H1 (cell line): ENCODE results near the gene SYCE1L. TPM values are rescaled to one million over a fixed set of nuclear protein-coding genes. Genes with fewer than 3 reads are reported as not detected.
A peak's percentile ranks its signal among the peaks of the same experiment; 100 is the strongest.

Source experiments
- CTCF ChIA-PET: fragments of 300-600 bp; sonication (Branson Sonifier 250); formaldehyde crosslinking; loops from one replicate; lab custom pipeline; 2021; ENCODE audit not compliant: partially characterized antibody; lab: Charles Lee
- POLR2A ChIA-PET: fragments of 300-600 bp; sonication (Branson Sonifier 250); formaldehyde crosslinking; loops from one replicate; lab custom pipeline; 2021; ENCODE audit warnings: inconsistent platforms; ENCODE audit not compliant: partially characterized antibody; lab: Charles Lee
- DNase-seq, 2 experiments: peaks; one replicate each; pipeline versions ENCODE4 v3.0.0 to v3.0.0-alpha.2; 2010 to 2022; ENCODE audit warnings: low spot score in 2 of 2, low read depth in 1 of 2, mixed read lengths in 1 of 2
- FAIRE-seq: peaks from 2 replicates; lab custom pipeline; 2011; peaks lifted over from hg19 to GRCh38; lab: Jason Lieb, UNC
- H2AFZ ChIP-seq: 2 replicates; pipeline ENCODE4 v1.8.1; 2012; ENCODE audit warnings: low read length, inconsistent platforms
- H2AK5ac ChIP-seq: 2 replicates; pipeline ENCODE4 v1.6.1; 2013; ENCODE audit warnings: low read depth, low read length
- H2BK120ac ChIP-seq: replicated peaks from 2 replicates; pipeline ENCODE3; 2013; ENCODE audit warnings: low read depth, low read length, inconsistent platforms
- H2BK12ac ChIP-seq: 2 replicates; pipeline ENCODE4 v1.6.1; 2013; ENCODE audit warnings: low read depth, low read length
- H2BK15ac ChIP-seq: 2 replicates; pipeline ENCODE4 v1.6.1; 2013; ENCODE audit warnings: low read length
- H2BK20ac ChIP-seq: 2 replicates; pipeline ENCODE4 v1.6.1; 2013; ENCODE audit warnings: low read length
- H2BK5ac ChIP-seq: 2 replicates; pipeline ENCODE4 v1.6.1; 2013; ENCODE audit warnings: low read depth, low read length
- H3K14ac ChIP-seq: 2 replicates; pipeline ENCODE4 v1.6.1; 2013; ENCODE audit warnings: inconsistent platforms; ENCODE audit not compliant: insufficient read length
- H3K18ac ChIP-seq: 2 replicates; pipeline ENCODE4 v1.6.1; 2013; ENCODE audit warnings: low read length; ENCODE audit errors: extremely low read depth
- H3K23ac ChIP-seq: 2 replicates; pipeline ENCODE4 v1.6.1; 2013; ENCODE audit warnings: inconsistent platforms; ENCODE audit not compliant: insufficient read length
- H3K23me2 ChIP-seq: 2 replicates; pipeline ENCODE4 v1.6.1; 2013; ENCODE audit warnings: low read depth, low read length
- H3K27ac ChIP-seq: 2 replicates; pipeline ENCODE4 v1.6.1; 2011; ENCODE audit warnings: low read depth, low read length, inconsistent platforms
- H3K27me3 ChIP-seq, 4 experiments: replicated peaks in 1 of 4; 1 replicate in 1 of 4; 2 replicates in 3 of 4; pipeline versions ENCODE4 v1.6.1 to v1.8.1; 2011 to 2013; ENCODE audit warnings: low read length in 3 of 4, mild to moderate bottlenecking in 3 of 4, inconsistent platforms in 2 of 4, mixed read lengths in 2 of 4, moderate library complexity in 1 of 4; ENCODE audit not compliant: control insufficient read depth in 3 of 4, insufficient read depth in 3 of 4; ENCODE audit errors: extremely low read depth in 1 of 4
- H3K36me3 ChIP-seq, 4 experiments: 2 replicates each; pipeline versions ENCODE4 v1.6.1 to v1.8.1; 2011 to 2013; ENCODE audit warnings: mild to moderate bottlenecking in 4 of 4, low read length in 3 of 4, moderate library complexity in 2 of 4, control low read depth in 1 of 4, inconsistent platforms in 1 of 4; ENCODE audit not compliant: insufficient read depth in 4 of 4, control insufficient read depth in 2 of 4
- H3K4ac ChIP-seq: replicated peaks from 2 replicates; pipeline ENCODE3; 2013; ENCODE audit warnings: low read length, low read depth, mixed read lengths, inconsistent platforms; ENCODE audit not compliant: insufficient read length
- H3K4me1 ChIP-seq, 4 experiments: replicated peaks in 1 of 4; 1 replicate in 1 of 4; 2 replicates in 3 of 4; pipeline versions ENCODE4 v1.6.1 to v1.8.1; 2011 to 2013; ENCODE audit warnings: low read length in 3 of 4, inconsistent platforms in 2 of 4, mixed read lengths in 1 of 4; ENCODE audit not compliant: insufficient read depth in 4 of 4, control insufficient read depth in 3 of 4
- H3K4me2 ChIP-seq, 2 experiments: 2 replicates each; pipeline versions ENCODE4 v1.6.1 to v1.8.1; 2011 to 2013; ENCODE audit warnings: low read depth in 2 of 2, low read length in 2 of 2, control low read depth in 1 of 2, inconsistent platforms in 1 of 2, mild to moderate bottlenecking in 1 of 2; ENCODE audit not compliant: insufficient read depth in 1 of 2
- H3K4me3 ChIP-seq, 4 experiments: fragments of 200-600, 300-600 bp in 1 of 4; sonication (generic), shearing (Covaris generic), sonication (Bioruptor Twin) in 1 of 4; 2 replicates each; pipeline versions ENCODE4 v1.5.1 to v1.8.1; 2011 to 2016; ENCODE audit warnings: low read length in 4 of 4, low read depth in 3 of 4, control low read depth in 2 of 4, inconsistent platforms in 2 of 4, mild to moderate bottlenecking in 2 of 4, mixed read lengths in 1 of 4, moderate library complexity in 1 of 4; ENCODE audit not compliant: insufficient read depth in 2 of 4; ENCODE audit errors: extremely low read depth in 1 of 4
- H3K56ac ChIP-seq: replicated peaks from 2 replicates; pipeline ENCODE3; 2013; ENCODE audit warnings: low read depth, mild to moderate bottlenecking, mixed read lengths, low read length, inconsistent platforms; ENCODE audit not compliant: insufficient read length
- H3K79me1 ChIP-seq: 2 replicates; pipeline ENCODE4 v1.6.1; 2013; ENCODE audit warnings: low read depth, low read length, control low read depth
- H3K79me2 ChIP-seq, 2 experiments: 2 replicates each; pipeline versions ENCODE4 v1.6.1 to v1.8.1; 2012 to 2013; ENCODE audit warnings: low read length in 2 of 2, mild to moderate bottlenecking in 2 of 2, inconsistent platforms in 1 of 2; ENCODE audit not compliant: insufficient read depth in 2 of 2, control insufficient read depth in 1 of 2
- H3K9ac ChIP-seq, 4 experiments: replicated peaks in 1 of 4; 1 replicate in 1 of 4; 2 replicates in 3 of 4; pipeline versions ENCODE4 v1.6.1 to v1.8.1; 2011 to 2013; ENCODE audit warnings: low read depth in 3 of 4, low read length in 3 of 4, control low read depth in 2 of 4, mild to moderate bottlenecking in 2 of 4, moderate library complexity in 2 of 4, inconsistent platforms in 1 of 4; ENCODE audit errors: extremely low read depth in 1 of 4
- H3K9me3 ChIP-seq, 2 experiments: 2 replicates each; pipeline versions ENCODE4 v1.6.1 to v1.8.1; 2012 to 2013; ENCODE audit warnings: mild to moderate bottlenecking in 2 of 2, moderate library complexity in 2 of 2, control low read depth in 1 of 2, inconsistent platforms in 1 of 2, low read depth in 1 of 2, low read length in 1 of 2, mixed read lengths in 1 of 2; ENCODE audit not compliant: insufficient read depth in 2 of 2
- H4K20me1 ChIP-seq, 2 experiments: replicated peaks in 1 of 2; 2 replicates each; pipeline versions ENCODE3 to v1.8.1; 2011 to 2013; ENCODE audit warnings: inconsistent platforms in 2 of 2, low read length in 2 of 2, mild to moderate bottlenecking in 1 of 2; ENCODE audit not compliant: insufficient read depth in 2 of 2, control insufficient read depth in 1 of 2
- H4K5ac ChIP-seq: 2 replicates; pipeline ENCODE4 v1.6.1; 2013; ENCODE audit warnings: low read length, low read depth, mixed read lengths, inconsistent platforms; ENCODE audit not compliant: insufficient read length
- H4K8ac ChIP-seq: 2 replicates; pipeline ENCODE4 v1.8.0; 2013; ENCODE audit warnings: mild to moderate bottlenecking, moderate library complexity, low read length, inconsistent platforms; ENCODE audit not compliant: insufficient read depth; ENCODE audit errors: extremely low read depth
- H4K91ac ChIP-seq: replicated peaks from 2 replicates; pipeline ENCODE3; 2013; ENCODE audit warnings: low read length, mixed read lengths, inconsistent platforms; ENCODE audit not compliant: insufficient read length
- CHD2 ChIP-seq: IDR thresholded peaks from 2 replicates; pipeline ENCODE4 v1.6.1; 2012; ENCODE audit warnings: low read length, improper control_type of control experiment
- HDAC6 ChIP-seq: IDR thresholded peaks from one replicate; pipeline ENCODE4 v1.7.1; 2012; ENCODE audit warnings: low read depth, mild to moderate bottlenecking, inconsistent platforms, low read length, moderate library complexity
- TBP ChIP-seq: IDR thresholded peaks from 2 replicates; pipeline ENCODE4 v1.6.1; 2011; ENCODE audit warnings: low read depth, low read length, improper control_type of control experiment
- WGBS, 2 experiments: shearing (Covaris generic) in 1 of 2; methylation state at CpG; one replicate each; pipeline versions ENCODE4 v1.1.6 to v1.1.7; 2013 to 2015; ENCODE audit warnings: low lambda C conversion rate in 2 of 2, mixed read lengths in 2 of 2, inconsistent platforms in 1 of 2, low coverage in 1 of 2, missing lambda C conversion rate in 1 of 2; ENCODE audit not compliant: insufficient replicate concordance in 2 of 2, insufficient coverage in 1 of 2, insufficient read length in 1 of 2; ENCODE audit errors: extremely low coverage in 1 of 2, missing lambda C conversion rate in 1 of 2; 5-methylcytosine and 5-hydroxymethylcytosine counted together
- polyA plus RNA-seq, 7 experiments: library from polyadenylated mRNA; depleted of rRNA in 3 of 7; stranded (reverse) in 5 of 7; unstranded in 2 of 7; fragments of >200 nt in 5 of 7; fragments of 200-250 nt in 2 of 7; gene quantifications; 1 replicate in 5 of 7; 2 replicates in 1 of 7; 4 replicates in 1 of 7; pipeline versions ENCODE4 v1.2.1 to v1.2.3, GENCODE V29; 2011 to 2013; ENCODE audit warnings: missing spikeins in 2 of 7, mixed read lengths in 2 of 7
- total RNA-seq: library from RNA; stranded (reverse); fragmentation: NEBNext Ultra II Directional; extraction: Animal tissue kit (Norgen Biotek cat#: 25700); gene quantifications from 2 replicates; pipeline ENCODE4 v1.2.1, GENCODE V29; 2021

SYCE1L gene
- total and polyA plus RNA-seq, 2 of the 8 experiments (the other 6 are each of a cell fraction or from before 2014, with no cell fraction given) = 5.8 to 6.8 TPM

- no peak overlapping the region for H2AFZ ChIP-seq
- FAIRE-seq = no peak
Measured at GRCh38 chr16:77234611-77235010, 35.4 kb downstream of the SYCE1L start.

More at GRCh38 chr16:77234611-77235010, 35.4 kb downstream of the SYCE1L start:
- TF ChIP-seq TBP = 0 out of 2 replicates have a peak, but pooled peaks have one; percentile 26
- TF ChIP-seq HDAC6 = no peak
- peak; percentile 65; the same call in 1 of the 2 replicates for TF ChIP-seq CHD2
- no peak overlapping the region for H3K4me2 ChIP-seq
- CTCF ChIA-PET = interaction anchor here (0.7 to 10.3 kb wide), 13 partner anchors 12 to 826 kb away, joined by 3 to 234 read pairs (median 4); partner anchors contain the start of genes ADAMTS18 and CLEC3A
- H4K8ac ChIP-seq = no peak overlapping the region
- H2AK5ac ChIP-seq = no peak overlapping the region
- peaks cover 0 to 11% (median 7%) of the 10 kb centered on the region in 4 experiments; a peak in 4 of 7 replicates for H3K4me1 ChIP-seq
- no peaks in the 10 kb centered on the region for H3K23me2 ChIP-seq
- no peaks in the 10 kb centered on the region for H4K20me1 ChIP-seq
- H2BK15ac ChIP-seq = no peak overlapping the region
- no peak overlapping the region for H3K4ac ChIP-seq
- no peaks in the 10 kb centered on the region; a peak in 1 of 4 replicates for H3K9me3 ChIP-seq
- H3K14ac ChIP-seq = no peak overlapping the region
- H2BK12ac ChIP-seq = no peak overlapping the region
- H2BK120ac ChIP-seq = no peak overlapping the region
- no peaks in the 10 kb centered on the region for H3K79me2 ChIP-seq
- H2BK5ac ChIP-seq = no peak overlapping the region; the same call in 1 of the 2 replicates
- H2BK20ac ChIP-seq = no peak overlapping the region
- no peak overlapping the region for H3K56ac ChIP-seq
- H3K27me3 ChIP-seq = no peaks in the 10 kb centered on the region; a peak in 1 of 7 replicates
- H3K9ac ChIP-seq = no peak overlapping the region
- no peak overlapping the region for H3K23ac ChIP-seq
- DNase-seq = no peak
- H3K27ac ChIP-seq = no peak overlapping the region
- H3K18ac ChIP-seq = no peak overlapping the region
- H4K91ac ChIP-seq = no peak overlapping the region
- H3K4me3 ChIP-seq = no peak overlapping the region; a peak in 1 of 8 replicates
- POLR2A ChIA-PET = no interaction called here
- H3K79me1 ChIP-seq = no peaks in the 10 kb centered on the region
- WGBS, 2 experiments = 60% methylated on average over 11 of the region's 11 CpGs; no CpG with 5 or more reads in 1 of the 2 experiments
- no peak overlapping the region for H4K5ac ChIP-seq
- no peaks in the 10 kb centered on the region for H3K36me3 ChIP-seq
